Tibial nerve (tissue), 4 donors: ENCODE measurements around the gene STYXL1. TPM values are rescaled to one million over a fixed set of nuclear protein-coding genes. Genes with fewer than 3 reads are reported as not detected.
"Not testable (repeated sequence)": the region's sequence is repeated elsewhere in the genome, so short reads cannot be mapped to it uniquely, and the experiment has no call there.

Experiments used
- DNase-seq, 2 donors: peaks; one replicate each; pipeline ENCODE4 v3.0.0-alpha.2; 2019; ENCODE audit warnings: low spot score in 2 of 2
- H3K27ac ChIP-seq, 4 donors: fragments of 200-600 bp; sonication (generic) in 3 of 4; one replicate each; pipeline ENCODE4 v1.5.1; 2017 to 2019; ENCODE audit warnings: mild to moderate bottlenecking in 1 of 4
- H3K27me3 ChIP-seq, 2 donors: fragments of 200-600 bp; sonication (generic) in 1 of 2; one replicate each; pipeline versions ENCODE4 v1.5.1 to v1.6.0; 2017 to 2019
- H3K36me3 ChIP-seq, 3 donors: fragments of 200-600 bp; sonication (generic); one replicate each; pipeline ENCODE4 v1.5.1; 2018 to 2019
- H3K4me1 ChIP-seq, 4 donors: fragments of 200-600 bp; sonication (generic) in 3 of 4; one replicate each; pipeline ENCODE4 v1.5.1; 2017 to 2019
- H3K4me3 ChIP-seq, 4 donors: fragments of 200-600 bp; sonication (generic) in 3 of 4; one replicate each; pipeline ENCODE4 v1.5.1; 2017 to 2019; ENCODE audit warnings: mild to moderate bottlenecking in 1 of 4, moderate library complexity in 1 of 4
- H3K9me3 ChIP-seq, 4 donors: fragments of 200-600 bp; sonication (generic) in 3 of 4; one replicate each; pipeline ENCODE4 v1.5.1; 2017 to 2019
- CTCF ChIP-seq, 5 experiments: fragments of 200-600 bp in 3 of 5; fragments of 450-650 bp in 2 of 5; sonication (generic) in 3 of 5; IDR thresholded peaks; one replicate each; pipeline ENCODE4 v1.5.1; 2016 to 2019; ENCODE audit warnings: antibody characterized with exemption in 5 of 5, mild to moderate bottlenecking in 3 of 5, moderate library complexity in 2 of 5
- EP300 ChIP-seq, 2 donors: sonication (generic); formaldehyde crosslinking; IDR thresholded peaks; one replicate each; pipeline ENCODE4 v1.6.1; 2017; ENCODE audit warnings: antibody characterized with exemption in 2 of 2, mild to moderate bottlenecking in 1 of 2
- POLR2A ChIP-seq, 2 donors: fragments of 450-650 bp; IDR thresholded peaks; one replicate each; pipeline ENCODE4 v1.6.1; 2017; ENCODE audit warnings: antibody characterized with exemption in 2 of 2, mild to moderate bottlenecking in 2 of 2, moderate library complexity in 2 of 2
- WGBS, 2 donors: methylation state at CpG; one replicate each; pipeline ENCODE4 v1.1.5; 2018; 5-methylcytosine and 5-hydroxymethylcytosine counted together
- total RNA-seq, 4 donors: library from RNA; depleted of rRNA; stranded (reverse); fragments of >200 nt; gene quantifications; one replicate each; pipeline ENCODE4 v1.1.0, GENCODE V29; 2016

The STYXL1 gene
- 10 to 100 TPM in 3 of 4 donors, 1 to 10 TPM in 1; 9.9 to 45.7 (median 29.0) TPM for total RNA-seq

- Histone ChIP-seq H3K27ac (peak within 1 kb of the TSS; percentile 70 to 92 (median 88)), H3K9me3 (no peaks in the 10 kb centered on the region), H3K4me1 (peaks cover 0 to 52% (median 18%) of the 10 kb centered on the region in 4 donors), H3K27me3 (no peaks in the 10 kb centered on the region), H3K36me3 (peaks cover 0 to 41% (median 0%) of the 10 kb centered on the region in 3 donors), H3K4me3 (peak within 1 kb of the TSS; percentile 82 to 100 (median 96))
- 0 to 1% methylated on average over 22 to 29 of the region's 58 CpGs for WGBS, 2 donors
- DNase-seq: peak; percentile 88 to 90
- TF ChIP-seq CTCF (IDR thresholded peaks at IDR 0.05) (peak in 1 of 5 experiments; percentile 49), EP300 (IDR thresholded peaks at IDR 0.05) (peak; percentile 91 to 95), POLR2A (IDR thresholded peaks at IDR 0.05) (peak; percentile 68 to 78)
Measured at GRCh38 chr7:76047811-76048667, at the start of gene STYXL1, which contains the start of gene MDH2. TSS of gene STYXL1 (minus strand) at chr7:76048000. CDS start at chr7:76030523, 17,477 bp downstream. TSS of gene MDH2 (plus strand) at chr7:76048106. CDS start at chr7:76048161, 55 bp downstream.

- H3K9me3 ChIP-seq: no peaks in the 10 kb centered on the region
- TF ChIP-seq CTCF (IDR thresholded peaks at IDR 0.05): no peak
- TF ChIP-seq POLR2A (IDR thresholded peaks at IDR 0.05): no peak
- TF ChIP-seq EP300 (IDR thresholded peaks at IDR 0.05): no peak
- H3K4me1 ChIP-seq: no peaks in the 10 kb centered on the region
- H3K36me3 ChIP-seq: no peaks in the 10 kb centered on the region
- no peak for DNase-seq
- no peak overlapping the region for H3K4me3 ChIP-seq
- no peak overlapping the region for H3K27ac ChIP-seq
- WGBS, 2 donors: 84 to 92% methylated on average over 3 of the region's 3 CpGs
- no peaks in the 10 kb centered on the region for H3K27me3 ChIP-seq
Measured at GRCh38 chr7:76095908-76096307, 48.1 kb upstream of the STYXL1 start.

DNA sequence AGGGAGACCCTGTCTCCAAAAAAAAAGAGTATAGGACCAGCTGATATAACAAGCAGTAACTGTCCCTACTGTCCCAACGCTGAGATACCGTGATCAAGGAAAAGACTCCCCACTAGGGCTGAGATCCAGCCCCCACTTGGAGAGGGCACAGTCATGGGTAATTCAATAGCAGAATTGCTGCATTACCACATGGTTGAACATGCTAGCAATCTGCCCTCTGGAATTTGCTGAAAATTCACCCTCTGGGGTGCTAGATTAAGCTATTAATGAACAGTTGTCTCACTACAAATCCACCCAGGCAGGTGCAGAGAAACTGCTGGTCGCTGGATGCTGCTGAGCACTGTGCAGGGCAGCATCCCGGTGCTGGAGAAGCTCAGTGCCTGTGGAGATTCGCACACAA, 46.5 kb upstream of the STYXL1 start:
- not testable (repeated sequence) for H3K4me3 ChIP-seq, H3K27ac ChIP-seq, H3K4me1 ChIP-seq, H3K36me3 ChIP-seq, DNase-seq, H3K9me3 ChIP-seq, H3K27me3 ChIP-seq
- WGBS, 2 donors: 86 to 89% methylated on average over 4 to 5 of the region's 5 CpGs

DNA sequence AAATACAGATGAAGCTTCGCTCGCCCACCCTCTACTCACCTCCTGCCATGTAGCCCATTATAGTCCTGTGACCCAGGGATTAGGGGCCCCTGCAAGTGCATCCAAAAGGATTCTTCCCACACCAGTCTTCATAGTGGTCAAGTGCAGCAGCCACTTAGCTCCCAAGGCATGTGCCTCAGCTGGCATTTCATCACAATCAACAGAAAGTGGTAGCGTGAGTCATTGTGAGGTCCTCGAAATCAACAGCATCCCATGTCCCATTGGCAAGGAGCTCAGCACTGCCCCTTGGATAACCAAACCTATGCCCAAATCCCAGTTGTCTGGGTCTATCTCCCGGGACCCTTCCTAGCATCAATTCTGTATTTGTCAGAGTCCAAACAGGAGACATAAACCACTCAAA, 45.7 kb upstream of the STYXL1 start:
- H3K4me1 ChIP-seq, H3K27me3 ChIP-seq, H3K4me3 ChIP-seq, DNase-seq, H3K36me3 ChIP-seq, H3K9me3 ChIP-seq, H3K27ac ChIP-seq: not testable (repeated sequence)
- WGBS, 2 donors: 83 to 89% methylated on average over 5 of the region's 5 CpGs

DNA sequence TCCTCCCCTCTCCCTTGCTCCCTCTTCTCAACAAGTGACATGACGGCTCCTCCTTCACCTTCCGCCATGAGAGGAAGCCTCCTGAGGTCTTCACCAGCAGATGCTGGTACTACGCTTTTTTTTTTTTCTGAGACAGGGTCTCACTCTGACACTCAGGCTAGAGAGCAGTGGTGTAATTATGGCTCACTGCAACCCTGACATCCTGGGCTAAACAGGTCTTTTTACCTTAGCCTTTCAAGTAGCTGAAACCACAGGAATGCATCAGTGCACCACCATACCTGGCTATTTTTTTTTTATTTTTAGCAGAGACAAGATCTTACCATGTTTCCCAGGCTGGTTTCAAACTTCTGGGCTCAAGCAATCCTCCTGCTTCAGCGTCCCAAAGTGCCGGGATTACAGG, 43.7 kb upstream of the STYXL1 start:
- no peak overlapping the region for H3K4me3 ChIP-seq
- no peaks in the 10 kb centered on the region for H3K4me1 ChIP-seq
- H3K27me3 ChIP-seq: no peaks in the 10 kb centered on the region
- no peak for DNase-seq
- H3K27ac ChIP-seq: no peak overlapping the region
- no peaks in the 10 kb centered on the region for H3K36me3 ChIP-seq
- WGBS, 2 donors: 84 to 88% methylated on average over 5 of the region's 5 CpGs
- TF ChIP-seq POLR2A (IDR thresholded peaks at IDR 0.05) (no peak), CTCF (IDR thresholded peaks at IDR 0.05) (no peak), EP300 (IDR thresholded peaks at IDR 0.05) (no peak)
- H3K9me3 ChIP-seq: no peaks in the 10 kb centered on the region

GRCh38 chr7:76089865-76090475, 42.2 kb upstream of the STYXL1 start:
- no peak overlapping the region for H3K4me3 ChIP-seq
- H3K36me3 ChIP-seq: no peaks in the 10 kb centered on the region
- H3K4me1 ChIP-seq: no peaks in the 10 kb centered on the region
- H3K9me3 ChIP-seq: no peaks in the 10 kb centered on the region
- 79 to 81% methylated on average over 10 of the region's 10 CpGs for WGBS, 2 donors
- TF ChIP-seq CTCF (IDR thresholded peaks at IDR 0.05): no peak
- no peak for TF ChIP-seq EP300 (IDR thresholded peaks at IDR 0.05)
- no peak for TF ChIP-seq POLR2A (IDR thresholded peaks at IDR 0.05)
- DNase-seq: no peak
- no peaks in the 10 kb centered on the region for H3K27me3 ChIP-seq
- no peak overlapping the region for H3K27ac ChIP-seq

DNA sequence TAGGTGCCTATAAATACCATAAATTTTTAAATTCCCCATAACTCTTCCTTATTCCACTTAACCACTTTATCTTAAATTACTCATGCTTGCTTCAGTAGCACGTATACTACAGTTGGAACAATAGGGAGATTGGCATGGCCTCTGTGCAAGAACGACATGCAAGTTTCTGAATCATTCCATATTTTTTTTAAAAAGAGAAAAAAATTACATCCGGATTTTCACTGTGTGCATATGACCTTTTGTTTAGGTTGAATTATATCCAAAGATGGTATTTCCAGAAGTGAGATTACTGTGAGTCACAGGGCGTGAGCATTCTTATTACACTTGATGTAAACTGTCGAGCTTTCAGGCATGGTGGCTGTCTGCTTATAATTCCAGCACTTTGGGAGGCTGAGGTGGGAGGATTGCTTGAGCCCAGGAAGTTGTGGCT, 39.6 kb upstream of the STYXL1 start:
- H3K27me3 ChIP-seq, H3K9me3 ChIP-seq, H3K4me3 ChIP-seq, H3K36me3 ChIP-seq, H3K4me1 ChIP-seq, DNase-seq, H3K27ac ChIP-seq: not testable (repeated sequence)
- WGBS, 2 donors: 35 to 41% methylated on average over 5 of the region's 5 CpGs
